Fibroblast of lung (primary cell): Measurements from ENCODE around the gene CBFA2T3. TPM values are rescaled to one million over a fixed set of nuclear protein-coding genes. Genes with fewer than 3 reads are reported as not detected.

ENCODE experiments used
- DNase-seq, 2 donors: peaks; one replicate each; pipeline versions ENCODE4 v3.0.0 to v3.0.0-alpha.2; 2010; ENCODE audit warnings: low read depth in 2 of 2
- H2AFZ ChIP-seq: 2 replicates; pipeline ENCODE4 v1.5.1; 2012; ENCODE audit warnings: low read length, control low read depth, inconsistent platforms
- H3K27ac ChIP-seq: 2 replicates; pipeline ENCODE4 v1.5.1; 2011; ENCODE audit warnings: low read length, control low read depth; ENCODE audit not compliant: insufficient read depth
- H3K27me3 ChIP-seq: 2 replicates; pipeline ENCODE4 v1.5.1; 2011; ENCODE audit warnings: mild to moderate bottlenecking, low read length; ENCODE audit not compliant: control insufficient read depth, insufficient read depth
- H3K36me3 ChIP-seq: 2 replicates; pipeline ENCODE4 v1.5.1; 2011; ENCODE audit warnings: low read length; ENCODE audit not compliant: control insufficient read depth, insufficient read depth
- H3K4me1 ChIP-seq: 2 replicates; pipeline ENCODE4 v1.5.1; 2011; ENCODE audit warnings: low read length; ENCODE audit not compliant: control insufficient read depth, insufficient read depth; ENCODE audit errors: extremely low read depth
- H3K4me2 ChIP-seq: 2 replicates; pipeline ENCODE4 v1.5.1; 2011; ENCODE audit warnings: low read length, control low read depth; ENCODE audit not compliant: insufficient read depth; ENCODE audit errors: extremely low read depth
- H3K4me3 ChIP-seq, 4 experiments: fragments of 200-600 bp in 1 of 4; sonication (generic) in 1 of 4; replicated peaks in 1 of 4; 2 replicates each; pipeline ENCODE4 v1.5.1; 2011 to 2016; ENCODE audit warnings: low read length in 4 of 4, low read depth in 3 of 4, mild to moderate bottlenecking in 3 of 4, control low read depth in 2 of 4, inconsistent platforms in 1 of 4, mixed read lengths in 1 of 4; ENCODE audit not compliant: insufficient read depth in 1 of 4; ENCODE audit errors: control extremely low read depth in 1 of 4
- H3K79me2 ChIP-seq: 2 replicates; pipeline ENCODE4 v1.5.1; 2012; ENCODE audit warnings: mild to moderate bottlenecking, low read length, inconsistent platforms; ENCODE audit not compliant: control insufficient read depth, insufficient read depth
- H3K9ac ChIP-seq: 2 replicates; pipeline ENCODE4 v1.5.1; 2011; ENCODE audit warnings: mild to moderate bottlenecking, low read length, control low read depth; ENCODE audit not compliant: insufficient read depth
- H3K9me3 ChIP-seq: 2 replicates; pipeline ENCODE4 v1.5.1; 2012; ENCODE audit warnings: low read depth, low read length; ENCODE audit not compliant: control insufficient read depth, insufficient read depth
- H4K20me1 ChIP-seq: 2 replicates; pipeline ENCODE4 v1.5.1; 2011; ENCODE audit warnings: low read length; ENCODE audit not compliant: control insufficient read depth, insufficient read depth; ENCODE audit errors: extremely low read depth
- CTCF ChIP-seq, 2 donors: IDR thresholded peaks in 1 of 2; conservative IDR thresholded peaks in 1 of 2; 1 replicate in 1 of 2; 2 replicates in 1 of 2; pipeline ENCODE4 v1.5.1; 2011 to 2012; ENCODE audit warnings: low read length in 2 of 2, control low read depth in 1 of 2, inconsistent platforms in 1 of 2, low read depth in 1 of 2, mild to moderate bottlenecking in 1 of 2
- EZH2 ChIP-seq: IDR thresholded peaks from 2 replicates; pipeline ENCODE4 v1.5.1; 2012; ENCODE audit warnings: low read length, control low read depth, mild to moderate bottlenecking; ENCODE audit errors: missing control alignments
- polyA plus RNA-seq, 2 donors: library from polyadenylated mRNA; depleted of rRNA in 1 of 2; stranded (reverse) in 1 of 2; unstranded in 1 of 2; fragments of >200 nt; gene quantifications; 2 replicates each; pipeline ENCODE4 v1.2.1, GENCODE V29; 2011 to 2012; ENCODE audit warnings: missing spikeins in 1 of 2
- total RNA-seq: library from RNA; depleted of rRNA; stranded (reverse); fragments of >200 nt; gene quantifications from 2 replicates; pipeline ENCODE4 v1.2.1, GENCODE V29; 2014

Gene CBFA2T3
- total and polyA plus RNA-seq, 2 donors (not counting 1 experiment from before 2014, with no cell fraction given): under 0.01 to 0.05 TPM

DNA sequence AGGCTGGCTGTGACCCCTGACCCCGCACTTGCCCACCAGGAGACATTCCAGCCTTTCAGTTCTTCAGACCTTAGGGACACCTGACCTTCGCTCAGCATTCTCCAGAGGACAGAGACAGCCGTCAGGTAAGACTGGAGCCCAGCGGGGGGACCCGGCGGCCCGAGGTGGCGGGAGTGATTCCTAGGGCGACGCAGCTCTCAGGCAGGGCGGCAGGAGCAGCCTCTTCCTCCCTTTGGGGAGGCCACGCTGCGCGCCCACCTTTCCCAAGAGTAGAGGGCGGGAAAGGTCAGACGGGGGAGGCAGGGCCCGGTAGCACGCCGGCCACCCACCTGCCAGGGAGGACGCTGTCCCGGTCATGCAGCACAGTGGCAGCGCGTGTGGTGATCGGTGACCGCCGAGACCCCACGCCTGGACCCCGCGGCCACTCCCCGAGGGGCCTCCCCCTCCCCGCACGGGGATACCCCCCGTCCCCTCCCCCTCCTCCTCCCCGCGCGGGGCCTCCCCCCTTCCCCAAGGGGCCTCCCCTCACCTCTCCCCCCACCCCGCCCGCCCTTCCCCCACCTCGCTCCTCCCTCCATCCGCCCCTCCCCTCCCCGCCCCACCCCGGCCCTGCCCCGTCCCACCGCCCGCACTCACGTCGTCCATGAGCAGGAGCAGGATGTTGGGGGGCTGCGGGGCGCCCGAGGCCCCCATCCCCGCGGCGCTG is 120.7 kb downstream of the CBFA2T3 start:
- Histone ChIP-seq H3K4me2 (peak overlapping the region; percentile 86), H4K20me1 (no peaks in the 10 kb centered on the region), H2AFZ (no peak overlapping the region), H3K9ac (peak overlapping the region; percentile 62), H3K27me3 (no peaks in the 10 kb centered on the region), H3K79me2 (peaks cover 5% of the 10 kb centered on the region), H3K4me3 (peak overlapping the region; percentile 50 to 97 (median 60)), H3K27ac (no peak overlapping the region), H3K36me3 (peaks cover 4% of the 10 kb centered on the region), H3K9me3 (no peaks in the 10 kb centered on the region), H3K4me1 (peaks cover 4% of the 10 kb centered on the region)
- DNase-seq: no peak
- TF ChIP-seq CTCF (conservative IDR thresholded peaks at IDR 0.05 in 1 of 2, IDR thresholded peaks at IDR 0.05 in 1 of 2; ENCODE audit: low read depth in 1 of 2, low read length in 2 of 2) (no peak), EZH2 (no peak)

GRCh38 chr16:88855736-88856121 is 121.3 kb downstream of the CBFA2T3 start:
- no peaks in the 10 kb centered on the region for H3K9me3 ChIP-seq
- no peaks in the 10 kb centered on the region for H4K20me1 ChIP-seq
- no peak for DNase-seq
- peaks cover 4% of the 10 kb centered on the region for H3K4me1 ChIP-seq
- peak overlapping the region; percentile 50 to 71 (median 60) for H3K4me3 ChIP-seq
- TF ChIP-seq CTCF (conservative IDR thresholded peaks at IDR 0.05 in 1 of 2, IDR thresholded peaks at IDR 0.05 in 1 of 2; ENCODE audit: low read depth in 1 of 2, low read length in 2 of 2) (no peak), EZH2 (no peak)
- H3K4me2 ChIP-seq: peak overlapping the region; percentile 86
- H3K27ac ChIP-seq: no peak overlapping the region
- peaks cover 5% of the 10 kb centered on the region for H3K79me2 ChIP-seq
- no peak overlapping the region for H2AFZ ChIP-seq
- H3K27me3 ChIP-seq: no peaks in the 10 kb centered on the region
- H3K9ac ChIP-seq: no peak overlapping the region
- H3K36me3 ChIP-seq: peaks cover 4% of the 10 kb centered on the region

- H3K27me3 ChIP-seq: no peaks in the 10 kb centered on the region
- H3K9me3 ChIP-seq: no peaks in the 10 kb centered on the region
- H3K27ac ChIP-seq: no peak overlapping the region
- no peak overlapping the region for H3K4me2 ChIP-seq
- TF ChIP-seq CTCF (conservative IDR thresholded peaks at IDR 0.05 in 1 of 2, IDR thresholded peaks at IDR 0.05 in 1 of 2; ENCODE audit: low read depth in 1 of 2, low read length in 2 of 2): no peak
- TF ChIP-seq EZH2: no peak
- H3K4me3 ChIP-seq: no peak overlapping the region
- no peak overlapping the region for H3K9ac ChIP-seq
- no peak for DNase-seq
- H3K4me1 ChIP-seq: peaks cover 4% of the 10 kb centered on the region
- H3K79me2 ChIP-seq: peaks cover 5% of the 10 kb centered on the region
- no peak overlapping the region for H2AFZ ChIP-seq
- H3K36me3 ChIP-seq: peaks cover 2% of the 10 kb centered on the region
- H4K20me1 ChIP-seq: no peaks in the 10 kb centered on the region
Measured at GRCh38 chr16:88855176-88855575, 121.8 kb downstream of the CBFA2T3 start.
